GM21529 (cell line): ENCODE results near the gene PLSCR3.

Experiments used
- ATAC-seq: cut with Tn5 transposase; IDR thresholded peaks from one replicate; pipeline ENCODE4 v1.9.1; 2021; ENCODE audit not compliant: unreplicated experiment

PLSCR3 gene

DNA sequence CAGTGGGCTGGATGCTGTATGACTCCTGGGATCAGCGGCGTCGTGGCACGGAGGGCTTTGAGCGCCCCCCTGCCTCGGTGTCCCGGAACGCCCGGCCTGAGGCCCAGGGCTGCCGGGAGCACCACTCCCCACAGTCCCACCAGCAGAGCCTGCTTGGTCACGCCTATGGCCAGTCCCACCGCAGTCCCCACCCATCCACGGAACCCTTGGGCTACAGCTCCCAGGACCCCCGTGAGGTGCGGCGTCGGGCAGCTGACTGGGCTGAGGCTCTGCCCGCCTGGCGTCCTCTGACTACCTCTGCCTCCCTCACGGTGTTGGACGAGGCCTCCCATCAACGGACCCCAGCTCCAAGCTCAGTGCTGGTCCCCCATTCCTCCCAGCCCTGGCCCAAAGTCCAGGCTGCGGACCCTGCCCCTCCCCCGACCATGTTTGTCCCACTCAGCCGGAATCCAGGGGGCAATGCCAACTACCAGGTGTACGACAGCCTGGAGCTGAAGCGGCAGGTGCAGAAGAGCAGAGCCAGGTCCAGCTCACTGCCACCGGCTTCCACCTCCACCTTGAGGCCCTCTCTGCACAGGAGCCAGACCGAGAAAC is 32.7 kb upstream of the PLSCR3 start:
- ATAC-seq: no peak

- no peak for ATAC-seq
Measured at GRCh38 chr17:7426203-7426863, 32.0 kb upstream of the PLSCR3 start.

DNA sequence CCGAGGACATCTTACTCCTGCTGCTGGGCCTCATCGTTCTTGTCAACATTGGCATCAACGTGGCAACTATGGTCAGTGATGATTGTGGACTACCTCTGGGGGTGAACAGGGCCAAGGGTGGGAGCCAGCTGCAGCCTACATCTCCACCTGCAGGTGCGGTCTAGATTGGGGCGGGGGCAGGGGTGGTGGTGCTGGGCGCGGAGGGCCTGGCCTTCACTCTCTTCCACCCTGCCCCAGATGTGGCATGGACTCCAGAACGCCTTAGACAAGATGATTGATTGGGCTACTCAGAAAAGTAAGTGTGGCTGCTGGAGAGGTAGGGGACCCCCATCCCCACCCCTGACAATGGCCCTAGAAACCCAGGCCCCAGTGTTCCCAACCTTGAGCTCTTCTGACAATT is 31.4 kb upstream of the PLSCR3 start:
- ATAC-seq: no peak

GRCh38 chr17:7425316-7425715 is 31.0 kb upstream of the PLSCR3 start, which contains the start of gene SPEM2:
SPEM2 (plus strand) TSS chr17:7425616; CDS start chr17:7425689, 73 bp downstream.
- ATAC-seq: no peak

DNA sequence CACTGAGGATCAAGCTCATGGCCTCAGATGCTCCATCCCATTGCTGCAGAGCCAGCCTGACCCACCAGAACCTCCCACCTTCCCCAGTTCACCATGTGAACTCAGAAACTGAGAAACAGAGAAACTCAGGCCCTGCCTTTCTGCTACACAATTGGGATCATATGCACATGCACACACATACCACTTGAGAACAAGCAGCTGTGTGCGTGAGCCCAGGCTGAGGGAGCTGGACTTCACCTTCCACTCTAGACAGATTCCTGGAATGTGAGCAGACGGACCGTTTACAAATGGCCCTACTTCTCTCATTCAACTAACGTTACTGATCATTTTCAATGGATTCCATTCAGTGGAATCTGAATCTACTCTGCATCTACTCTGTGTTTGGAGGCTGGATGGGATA is 29.4 kb upstream of the PLSCR3 start:
- ATAC-seq: no peak

DNA sequence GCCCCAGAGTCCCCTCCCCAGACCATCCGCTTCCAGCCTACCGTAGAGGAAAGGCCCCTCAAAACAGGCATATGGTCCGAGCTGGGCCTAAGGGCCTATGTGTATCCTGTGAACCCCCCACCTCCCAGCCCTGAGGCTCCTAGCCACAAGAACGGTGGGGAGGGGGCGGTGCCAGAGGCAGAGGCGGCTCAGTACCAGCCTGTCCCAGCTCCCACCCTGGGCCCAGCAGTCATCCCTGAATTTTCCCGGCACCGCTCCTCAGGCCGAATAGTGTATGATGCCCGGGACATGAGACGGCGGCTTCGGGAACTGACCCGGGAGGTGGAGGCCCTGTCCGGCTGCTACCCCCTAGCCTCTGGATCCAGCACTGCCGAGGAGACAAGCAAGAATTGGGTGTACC is 26.9 kb upstream of the PLSCR3 start:
- ATAC-seq: no peak

DNA sequence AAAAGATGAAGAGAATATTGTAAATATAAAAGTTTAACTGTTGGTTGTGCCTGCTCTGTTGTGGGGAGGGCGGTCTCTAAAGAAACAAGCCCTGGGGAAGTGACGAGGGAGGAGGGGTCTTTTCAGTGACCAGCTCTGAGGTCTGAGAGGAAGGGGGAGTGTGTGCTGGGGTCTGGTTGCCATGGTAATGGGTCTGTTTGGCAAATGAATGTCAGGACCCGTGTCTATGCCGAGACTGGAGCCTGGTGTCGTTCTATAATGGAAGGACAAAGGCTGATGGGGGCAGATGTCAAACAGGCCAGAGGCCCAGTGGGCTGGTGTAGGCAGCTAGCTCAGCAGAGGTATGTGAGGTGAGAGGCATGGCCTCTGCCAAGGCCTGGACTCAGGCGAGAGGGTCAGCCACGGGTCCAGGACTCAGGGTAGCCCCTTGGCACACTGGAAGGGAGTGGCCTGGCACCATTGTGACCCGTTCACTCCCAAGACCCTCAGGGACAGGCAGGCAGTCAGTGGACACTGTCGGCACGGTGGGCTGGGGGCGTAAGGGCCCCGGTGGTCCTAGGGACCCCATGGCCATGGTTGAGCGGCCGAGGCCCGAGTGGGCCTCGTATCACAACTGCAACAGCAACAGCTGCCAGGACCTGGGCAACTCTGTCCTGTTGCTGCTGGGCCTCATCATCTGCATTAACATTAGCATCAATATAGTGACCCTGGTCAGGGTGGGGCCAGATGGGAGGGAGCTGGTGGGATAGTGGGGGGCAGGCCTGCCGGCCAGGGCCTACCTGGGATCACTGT is 25.7 kb upstream of the PLSCR3 start, which contains the start of gene SPEM1:
TSS of gene SPEM1 (plus strand) at position 506 of the 792 bp plus-strand sequence. CDS start at position 567, 61 bp downstream.
- ATAC-seq: no peak

DNA sequence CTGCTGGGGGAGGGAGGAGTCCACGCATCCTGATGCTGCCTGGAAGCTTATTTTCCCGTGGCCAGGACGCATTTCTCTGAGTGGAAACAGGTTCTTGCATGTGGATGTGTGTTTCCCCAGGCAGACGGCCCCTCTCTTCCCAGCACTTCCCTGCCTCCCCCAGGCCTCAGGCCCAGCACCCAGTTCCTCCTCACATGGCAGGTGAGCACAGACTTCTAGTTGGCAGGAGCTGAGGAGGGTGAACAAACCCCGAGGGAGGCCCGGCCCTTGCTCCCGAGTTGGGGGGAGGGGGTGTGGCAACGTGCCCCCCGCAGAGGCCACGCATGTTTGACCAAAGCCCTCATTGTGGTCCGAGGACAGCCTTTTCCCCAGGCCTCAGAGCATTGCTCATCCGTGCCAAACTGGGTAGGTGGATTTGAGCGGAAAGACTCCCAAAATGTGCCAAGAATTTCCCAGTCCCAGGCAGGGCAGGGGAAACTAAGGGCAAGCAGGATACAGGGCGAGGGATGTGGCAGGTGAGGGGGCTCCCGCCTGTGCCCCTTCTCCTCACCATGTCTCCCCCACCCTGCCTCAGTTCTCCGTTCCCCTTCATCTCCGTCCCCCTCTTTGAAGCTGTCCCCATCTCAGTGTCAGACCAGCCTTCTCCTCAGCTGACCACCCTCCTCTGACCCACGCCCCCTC is 24.3 kb upstream of the PLSCR3 start:
- ATAC-seq: no peak

DNA sequence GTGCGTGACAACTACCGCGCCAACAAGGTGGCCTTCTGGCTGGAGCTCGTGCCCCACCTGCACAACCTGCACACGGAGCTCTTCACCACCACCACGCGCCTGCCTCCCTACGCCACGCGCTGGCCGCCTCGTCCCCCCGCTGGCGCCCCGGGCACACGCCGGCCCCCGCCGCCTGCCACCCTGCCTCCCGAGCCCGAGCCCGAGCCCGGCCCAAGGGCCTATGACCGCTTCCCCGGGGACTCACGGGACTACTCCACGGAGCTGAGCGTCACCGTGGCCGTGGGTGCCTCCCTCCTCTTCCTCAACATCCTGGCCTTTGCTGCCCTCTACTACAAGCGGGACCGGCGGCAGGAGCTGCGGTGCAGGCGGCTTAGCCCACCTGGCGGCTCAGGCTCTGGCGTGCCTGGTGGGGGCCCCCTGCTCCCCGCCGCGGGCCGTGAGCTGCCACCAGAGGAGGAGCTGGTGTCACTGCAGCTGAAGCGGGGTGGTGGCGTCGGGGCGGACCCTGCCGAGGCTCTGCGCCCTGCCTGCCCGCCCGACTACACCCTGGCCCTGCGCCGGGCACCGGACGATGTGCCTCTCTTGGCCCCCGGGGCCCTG is 22.8 kb upstream of the PLSCR3 start:
- no peak for ATAC-seq

- no peak for ATAC-seq
Measured at GRCh38 chr17:7416323-7416722, 22.0 kb upstream of the PLSCR3 start.

GRCh38 chr17:7415784-7416183 is 21.5 kb upstream of the PLSCR3 start:
- no peak for ATAC-seq

- ATAC-seq: no peak
Measured at GRCh38 chr17:7414837-7415236, 20.5 kb upstream of the PLSCR3 start.

GRCh38 chr17:7413346-7413985 is 19.1 kb upstream of the PLSCR3 start:
- ATAC-seq: no peak

GRCh38 chr17:7411427-7411750 is 17.1 kb upstream of the PLSCR3 start:
- ATAC-seq: no peak

DNA sequence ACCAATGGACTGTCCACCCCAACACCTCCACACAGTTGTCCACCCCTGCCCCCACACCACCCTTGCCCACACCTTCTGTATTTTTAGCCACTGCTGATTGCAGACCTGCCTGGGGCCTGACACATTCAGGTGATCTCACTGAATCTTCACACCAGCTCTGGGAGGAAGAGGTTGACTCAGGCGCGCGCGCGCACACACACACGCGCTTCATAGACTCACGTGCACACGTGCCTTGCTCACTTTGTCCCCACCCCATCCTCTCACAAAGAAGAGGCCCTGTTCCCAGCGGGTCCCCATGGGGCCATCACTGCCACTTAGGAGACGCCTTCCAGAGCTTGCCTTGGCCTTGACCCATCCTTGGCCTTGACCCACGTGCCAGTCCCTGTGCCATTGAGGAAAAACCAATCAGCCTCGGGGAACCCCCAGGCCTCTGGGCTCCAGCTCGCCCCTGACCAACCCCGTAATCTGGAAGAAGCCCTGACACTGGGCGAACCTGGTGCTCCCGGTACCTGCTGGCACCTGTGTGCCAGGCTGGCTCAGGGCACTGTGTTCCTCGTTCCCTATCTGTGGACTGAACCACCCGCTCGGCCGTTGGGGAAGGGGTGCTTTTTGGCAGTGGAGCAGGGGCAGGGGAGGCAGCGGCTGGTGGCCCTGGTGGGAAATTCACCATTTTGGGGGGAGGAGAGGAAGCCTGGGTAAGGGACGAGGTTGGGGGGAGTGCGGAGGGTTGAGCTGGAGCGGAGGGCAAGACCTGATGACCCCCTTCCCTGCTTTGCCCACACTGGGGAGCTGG is 16.5 kb upstream of the PLSCR3 start:
- no peak for ATAC-seq

DNA sequence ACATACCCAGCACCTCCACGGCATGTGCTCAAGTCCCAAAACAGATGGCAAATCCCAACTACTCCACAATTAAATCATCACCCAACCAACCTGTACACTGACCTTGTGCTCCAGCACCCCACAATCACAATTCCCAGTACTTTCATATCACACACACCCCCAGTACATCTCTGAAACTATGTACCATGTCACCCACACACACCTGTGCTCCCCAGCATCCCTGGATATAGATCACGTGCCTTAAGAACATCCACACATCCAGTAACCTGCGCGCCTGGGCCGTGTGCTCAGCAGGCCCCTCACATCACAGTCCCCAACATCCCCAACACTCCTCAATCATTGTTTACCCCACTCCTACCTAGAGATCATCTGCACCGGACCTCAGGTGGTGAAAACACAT is 15.4 kb upstream of the PLSCR3 start:
- ATAC-seq: no peak

GRCh38 chr17:7408863-7409262 is 14.5 kb upstream of the PLSCR3 start:
- no peak for ATAC-seq

DNA sequence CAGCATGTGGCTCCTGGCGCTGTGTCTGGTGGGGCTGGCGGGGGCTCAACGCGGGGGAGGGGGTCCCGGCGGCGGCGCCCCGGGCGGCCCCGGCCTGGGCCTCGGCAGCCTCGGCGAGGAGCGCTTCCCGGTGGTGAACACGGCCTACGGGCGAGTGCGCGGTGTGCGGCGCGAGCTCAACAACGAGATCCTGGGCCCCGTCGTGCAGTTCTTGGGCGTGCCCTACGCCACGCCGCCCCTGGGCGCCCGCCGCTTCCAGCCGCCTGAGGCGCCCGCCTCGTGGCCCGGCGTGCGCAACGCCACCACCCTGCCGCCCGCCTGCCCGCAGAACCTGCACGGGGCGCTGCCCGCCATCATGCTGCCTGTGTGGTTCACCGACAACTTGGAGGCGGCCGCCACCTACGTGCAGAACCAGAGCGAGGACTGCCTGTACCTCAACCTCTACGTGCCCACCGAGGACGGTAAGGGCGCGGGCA is 14.0 kb upstream of the PLSCR3 start:
- no peak for ATAC-seq

DNA sequence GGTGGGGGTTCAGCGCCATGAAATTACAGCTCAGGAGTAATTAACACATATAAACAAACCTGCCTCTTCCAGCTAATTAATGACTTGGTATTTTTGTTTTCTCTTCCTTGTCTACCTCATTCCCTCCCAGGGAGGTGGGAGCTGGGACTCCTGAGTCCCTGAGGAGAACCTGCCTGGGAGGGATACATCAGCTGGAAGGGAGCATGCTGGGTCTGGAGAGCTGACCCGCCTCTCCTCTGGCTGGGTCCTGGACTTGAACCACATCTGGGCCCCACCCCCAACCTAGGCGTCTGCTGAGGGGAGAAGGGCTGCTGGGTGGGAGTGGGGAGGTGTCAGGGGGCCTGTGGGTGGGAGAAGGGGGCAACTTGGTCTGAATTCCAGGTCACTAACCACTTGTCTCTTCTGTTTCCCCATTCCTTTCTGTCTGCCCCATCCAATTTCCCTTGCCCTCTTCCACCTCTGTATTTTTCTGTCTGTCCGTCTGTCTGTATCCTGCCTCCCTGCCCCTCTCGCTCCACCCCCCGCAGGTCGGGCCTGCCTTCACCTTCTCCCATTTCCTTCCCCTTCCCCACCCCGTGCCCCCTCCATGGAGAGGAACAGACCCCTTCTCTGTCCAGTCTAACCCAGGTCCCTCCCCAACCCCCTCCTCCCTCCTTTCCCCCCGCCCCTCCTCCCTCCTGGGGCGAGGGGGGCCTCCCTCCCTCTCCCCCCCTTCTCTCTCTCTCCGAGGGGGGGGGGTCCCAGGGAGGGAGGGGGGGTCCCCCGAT is 13.3 kb upstream of the PLSCR3 start, which contains the start of gene NLGN2:
TSS of gene NLGN2 (plus strand) at position 361 of the 767 bp plus-strand sequence. CDS start 411 bp downstream, outside the sequence.
- ATAC-seq: no peak
